Lower leg skin (tissue), 4 donors: ENCODE results near the gene PMEPA1. TPM values are rescaled to one million over a fixed set of nuclear protein-coding genes. Genes with fewer than 3 reads are reported as not detected.

ENCODE experiments used
- DNase-seq, 2 donors: peaks; one replicate each; pipeline ENCODE4 v3.0.0-alpha.2; 2019; ENCODE audit warnings: low spot score in 2 of 2
- H3K4me3 ChIP-seq: fragments of 200-600 bp; sonication (generic); 2 replicates; pipeline ENCODE4 v1.5.1; 2017; ENCODE audit warnings: mild to moderate bottlenecking, low read depth; ENCODE audit not compliant: poor library complexity, severe bottlenecking
- CTCF ChIP-seq, 3 donors: fragments of 450-650 bp; IDR thresholded peaks; one replicate each; pipeline ENCODE4 v1.5.1; 2016; ENCODE audit warnings: antibody characterized with exemption in 3 of 3, mild to moderate bottlenecking in 3 of 3, moderate library complexity in 2 of 3
- POLR2A ChIP-seq, 2 donors: fragments of 450-650 bp; IDR thresholded peaks; one replicate each; pipeline ENCODE4 v1.6.1; 2016 to 2017; ENCODE audit warnings: antibody characterized with exemption in 2 of 2, mild to moderate bottlenecking in 1 of 2, moderate library complexity in 1 of 2
- WGBS, 2 donors: methylation state at CpG; one replicate each; pipeline ENCODE4 v1.1.5; 2018; 5-methylcytosine and 5-hydroxymethylcytosine counted together
- intact Hi-C: fragments of 100-400 bp; cut with DNase I; formaldehyde crosslinking; loops from one replicate; pipeline ENCODE4 v1.15.0; 2023; ENCODE audit warnings: low total_unique reads
- total RNA-seq, 4 donors: library from RNA; depleted of rRNA; stranded (reverse); fragments of >200 nt; gene quantifications; one replicate each; pipeline ENCODE4 v1.1.0, GENCODE V29; 2016

Gene PMEPA1
- total RNA-seq, 4 donors from 2014 or later, result 4.3 to 22.1 (median 11.8) TPM

GRCh38 chr20:57753332-57754164 lies 43.7 kb upstream of the PMEPA1 start:
- WGBS, 2 donors, result 72 to 75% methylated on average over 14 of the region's 14 CpGs
- TF ChIP-seq POLR2A (IDR thresholded peaks at IDR 0.05) (no peak), CTCF (IDR thresholded peaks at IDR 0.05) (no peak)
- no peak overlapping the region for H3K4me3 ChIP-seq
- peak in 1 of 2 donors; percentile 78 for DNase-seq
- intact Hi-C loops, result no loop called here

GRCh38 chr20:57751411-57751810 lies 41.6 kb upstream of the PMEPA1 start:
- 98 to 99% methylated on average over 5 of the region's 5 CpGs for WGBS, 2 donors
- intact Hi-C loops, result no loop called here

GRCh38 chr20:57749869-57750268 lies 40.1 kb upstream of the PMEPA1 start:
- no peak overlapping the region for H3K4me3 ChIP-seq
- no peak for DNase-seq
- 70 to 90% methylated on average over 7 of the region's 7 CpGs for WGBS, 2 donors
- intact Hi-C loops, result no loop called here
- TF ChIP-seq POLR2A (IDR thresholded peaks at IDR 0.05) (no peak), CTCF (IDR thresholded peaks at IDR 0.05) (no peak)

More at GRCh38 chr20:57751411-57751810, 41.6 kb upstream of the PMEPA1 start:
- TF ChIP-seq POLR2A (IDR thresholded peaks at IDR 0.05) (no peak), CTCF (IDR thresholded peaks at IDR 0.05) (no peak)
- DNase-seq, result no peak
- H3K4me3 ChIP-seq, result no peak overlapping the region

GRCh38 chr20:57749131-57749690 lies 39.4 kb upstream of the PMEPA1 start:
- no peak for DNase-seq
- WGBS, 2 donors, result 17 to 19% methylated on average over 13 of the region's 13 CpGs
- no peak for TF ChIP-seq POLR2A (IDR thresholded peaks at IDR 0.05)
- TF ChIP-seq CTCF (IDR thresholded peaks at IDR 0.05), result no peak
- intact Hi-C loops, result no loop called here
- H3K4me3 ChIP-seq, result no peak overlapping the region

GRCh38 chr20:57748601-57749130 lies 38.9 kb upstream of the PMEPA1 start:
- WGBS, 2 donors, result 0% methylated on average over 13 to 29 of the region's 29 CpGs
- peak; percentile 54 to 93 for DNase-seq
- no peak for TF ChIP-seq POLR2A (IDR thresholded peaks at IDR 0.05)
- TF ChIP-seq CTCF (IDR thresholded peaks at IDR 0.05), result no peak
- no peak overlapping the region for H3K4me3 ChIP-seq
- intact Hi-C loops, result no loop called here
